ENCODE results near the gene CCT2.

The CCT2 gene

GRCh38 chr12:69585189-69586062 is at the start of gene CCT2:
Gene CCT2 (plus strand): TSS chr12:69585459. CDS start chr12:69585522, 63 bp downstream.
- peak; percentile 99 for DNase-seq (ENCODE audit: low spot score)

DNA sequence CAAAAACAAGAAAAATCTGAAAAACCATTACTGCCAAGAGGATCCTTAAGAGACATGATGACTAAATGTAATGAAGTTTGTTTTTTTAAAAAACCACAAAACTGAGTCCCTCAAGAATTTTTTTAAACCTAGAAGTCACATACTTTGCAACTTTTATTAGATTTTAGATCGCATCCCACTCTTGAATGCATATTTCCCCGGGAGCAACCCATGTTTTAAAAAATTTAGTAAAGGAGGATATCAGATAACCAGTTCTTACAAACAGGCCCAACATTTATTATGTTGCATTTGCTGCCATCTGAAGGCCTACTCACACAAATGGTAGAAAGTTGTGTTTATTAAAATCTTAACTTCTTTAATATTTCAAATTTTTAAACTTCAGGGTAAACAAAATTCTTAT is 44.3 kb upstream of the CCT2 start:
- peak; percentile 34 for DNase-seq (ENCODE audit: low spot score)

GRCh38 chr12:69544087-69544486 is 41.2 kb upstream of the CCT2 start:
- DNase-seq (ENCODE audit: low spot score): no peak

GRCh38 chr12:69545081-69545480 is 40.2 kb upstream of the CCT2 start:
- DNase-seq (ENCODE audit: low spot score): no peak

GRCh38 chr12:69546693-69547438 is 38.4 kb upstream of the CCT2 start:
- DNase-seq (ENCODE audit: low spot score): no peak

DNA sequence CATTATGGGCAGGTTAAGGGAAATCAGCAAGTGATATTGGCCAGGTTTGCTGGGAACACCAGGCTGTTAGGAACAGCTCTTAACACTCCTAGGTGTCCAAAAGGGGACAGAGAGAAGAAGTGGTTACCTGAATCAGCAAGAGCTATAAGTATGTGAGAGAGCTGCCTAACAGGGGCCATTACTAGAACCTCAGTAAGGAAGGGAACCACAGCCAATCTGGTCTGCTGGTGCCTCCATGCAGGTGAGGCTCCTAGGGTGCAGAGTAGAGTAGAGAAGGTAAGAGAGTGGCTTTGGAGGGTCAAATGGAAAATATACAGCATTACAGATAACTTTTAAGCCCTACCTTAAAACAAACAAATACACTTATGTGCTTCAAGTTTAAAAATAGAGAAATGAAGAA is 36.6 kb upstream of the CCT2 start:
- no peak for DNase-seq (ENCODE audit: low spot score)

DNA sequence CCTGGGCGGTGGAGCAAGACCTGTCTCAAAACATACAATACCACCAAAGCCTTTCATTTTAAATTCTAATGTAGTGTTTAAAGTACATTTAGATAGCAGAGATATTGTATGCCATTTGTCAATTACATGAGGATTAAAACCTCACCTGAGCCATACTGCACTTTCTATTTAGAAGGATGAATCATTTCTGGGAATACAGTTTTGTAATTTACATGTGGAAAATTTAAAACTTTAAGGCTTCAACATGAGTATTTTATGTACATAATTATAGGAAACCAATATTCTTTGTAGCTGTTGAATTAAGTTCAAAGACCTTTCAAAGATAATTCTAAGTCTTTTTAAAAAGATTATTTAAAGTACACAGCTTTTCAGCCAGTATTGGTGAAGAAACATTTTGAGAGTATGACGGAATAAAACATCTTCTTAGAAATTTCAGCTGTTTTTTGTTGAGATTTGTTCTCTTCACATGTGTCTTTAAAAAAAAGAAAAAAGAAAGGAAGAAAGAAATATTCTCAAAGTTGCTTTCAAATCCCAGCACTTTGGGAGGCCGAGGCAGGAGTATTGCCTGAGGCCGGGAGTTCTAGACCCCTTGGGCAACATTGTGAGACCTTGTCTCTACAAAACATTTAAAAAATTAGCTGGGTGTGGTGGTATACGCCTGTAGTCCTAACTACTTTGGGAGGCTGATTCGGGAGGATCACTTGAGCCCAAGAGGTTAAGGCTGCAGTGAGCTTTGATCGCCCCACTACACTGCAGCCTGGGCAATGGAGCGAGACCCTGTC is 34.5 kb upstream of the CCT2 start:
- DNase-seq (ENCODE audit: low spot score): no peak

DNA sequence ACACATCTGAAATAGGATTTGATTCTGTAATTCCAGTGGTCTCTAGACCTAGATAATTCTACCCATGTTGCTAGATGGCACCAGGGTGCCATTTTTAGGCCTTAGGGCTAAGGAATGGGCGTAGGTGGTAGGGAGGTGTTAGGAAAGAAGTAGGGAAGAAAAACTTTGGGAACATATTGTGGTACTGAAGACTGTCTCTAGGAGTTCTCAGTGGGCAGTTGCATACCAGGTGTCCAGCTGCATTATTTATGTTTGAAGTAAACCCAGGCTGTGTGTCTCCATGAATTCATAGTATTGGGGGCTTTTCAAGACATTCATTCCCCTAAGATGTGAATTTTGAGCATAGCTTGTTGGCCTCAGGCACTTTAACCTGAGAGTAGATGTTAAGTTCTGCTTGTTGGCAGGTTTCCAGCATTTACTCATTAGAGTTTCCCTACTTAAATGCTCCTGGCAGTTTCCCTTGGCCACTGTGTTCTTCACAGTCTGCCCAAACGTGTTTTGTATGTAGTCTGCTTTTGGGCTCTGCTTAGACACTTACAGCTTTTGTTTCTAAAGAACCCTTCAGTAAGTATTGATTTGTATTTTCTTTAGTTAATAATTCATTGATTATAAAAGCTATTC is 31.5 kb upstream of the CCT2 start:
- DNase-seq (ENCODE audit: low spot score): peak; percentile 13

- peak; percentile 86 for DNase-seq (ENCODE audit: low spot score)
Measured at GRCh38 chr12:69555461-69555860, 29.8 kb upstream of the CCT2 start.

DNA sequence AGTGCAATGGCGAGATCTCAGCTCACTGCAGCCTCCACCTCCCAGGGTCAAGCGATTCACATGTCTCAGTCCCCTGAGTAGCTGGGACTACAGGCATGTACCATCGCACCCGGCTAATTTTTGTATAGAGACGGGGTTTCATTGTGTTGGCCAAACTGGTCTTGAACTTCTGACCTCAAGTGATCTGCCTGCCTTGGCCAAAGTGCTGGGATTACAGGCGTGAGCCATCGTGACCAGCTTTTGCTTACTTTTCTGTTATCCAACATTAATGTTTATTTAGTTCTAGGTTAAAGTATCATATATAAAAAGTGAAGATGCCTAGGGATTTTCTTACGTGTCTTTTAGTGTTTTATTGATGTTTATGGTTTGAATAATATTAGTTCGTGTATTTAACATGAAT is 28.9 kb upstream of the CCT2 start:
- no peak for DNase-seq (ENCODE audit: low spot score)

DNA sequence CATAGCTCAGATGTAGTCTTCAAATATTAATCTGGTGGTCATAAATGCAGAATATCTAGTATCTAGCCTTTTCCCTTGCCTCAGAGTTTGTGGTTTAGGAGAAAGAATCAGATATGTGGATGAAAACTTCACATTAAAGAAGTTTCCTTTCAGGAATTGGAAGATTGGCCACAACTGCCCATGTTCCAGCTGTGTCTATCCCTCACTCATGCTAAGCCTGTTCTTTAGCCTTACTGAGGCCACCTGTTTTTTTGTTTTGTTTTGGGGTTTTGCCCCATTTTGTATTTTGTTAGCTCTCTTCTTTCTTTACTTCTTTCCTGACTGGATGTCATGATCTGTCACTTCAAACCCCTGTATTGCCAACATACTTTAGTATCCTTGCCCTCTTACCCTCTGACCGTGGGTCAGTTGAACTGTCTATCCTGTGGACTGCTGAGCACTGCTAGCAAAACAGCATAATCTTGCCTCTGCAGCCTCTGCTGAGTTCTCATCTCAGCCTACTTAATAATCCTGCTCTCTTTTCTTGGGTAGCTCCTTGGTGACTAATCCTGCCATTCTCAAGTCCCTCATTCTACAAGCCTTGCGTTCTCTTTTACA is 22.0 kb upstream of the CCT2 start:
- no peak for DNase-seq (ENCODE audit: low spot score)

- DNase-seq (ENCODE audit: low spot score): no peak
Measured at GRCh38 chr12:69566603-69567002, 18.7 kb upstream of the CCT2 start.

GRCh38 chr12:69569236-69569635 is 16.0 kb upstream of the CCT2 start:
- DNase-seq (ENCODE audit: low spot score): peak; percentile 19

DNA sequence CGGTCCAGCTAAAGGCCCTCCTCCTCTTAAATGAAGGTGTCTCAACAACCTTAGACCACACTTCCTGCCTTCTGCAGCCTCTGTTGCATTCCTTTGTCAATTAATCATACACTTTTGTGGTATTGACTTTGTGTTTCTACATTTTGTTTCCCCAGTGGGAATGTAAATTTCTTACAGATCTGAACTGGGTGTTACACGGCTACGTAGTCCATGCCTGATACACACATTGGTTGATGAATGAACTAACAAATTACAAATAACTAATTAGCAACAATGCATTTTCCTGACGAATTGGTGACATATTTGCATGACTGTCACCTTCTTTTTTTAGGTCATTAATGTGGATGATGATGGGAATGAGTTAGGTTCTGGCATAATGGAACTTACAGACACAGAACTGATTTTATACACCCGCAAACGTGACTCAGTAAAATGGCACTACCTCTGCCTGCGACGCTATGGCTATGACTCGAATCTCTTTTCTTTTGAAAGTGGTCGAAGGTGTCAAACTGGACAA is 15.2 kb upstream of the CCT2 start:
- DNase-seq (ENCODE audit: low spot score): peak; percentile 33

- peak; percentile 56 for DNase-seq (ENCODE audit: low spot score)
Measured at GRCh38 chr12:69570545-69571399, 14.5 kb upstream of the CCT2 start.

GRCh38 chr12:69575346-69575745 is 9.9 kb upstream of the CCT2 start:
- DNase-seq (ENCODE audit: low spot score): peak; percentile 9

GRCh38 chr12:69578283-69578682 is 7.0 kb upstream of the CCT2 start:
- no peak for DNase-seq (ENCODE audit: low spot score)

- DNase-seq (ENCODE audit: low spot score): no peak
Measured at GRCh38 chr12:69579029-69579428, 6.2 kb upstream of the CCT2 start.

GRCh38 chr12:69580074-69580473 is 5.2 kb upstream of the CCT2 start:
- no peak for DNase-seq (ENCODE audit: low spot score)

DNA sequence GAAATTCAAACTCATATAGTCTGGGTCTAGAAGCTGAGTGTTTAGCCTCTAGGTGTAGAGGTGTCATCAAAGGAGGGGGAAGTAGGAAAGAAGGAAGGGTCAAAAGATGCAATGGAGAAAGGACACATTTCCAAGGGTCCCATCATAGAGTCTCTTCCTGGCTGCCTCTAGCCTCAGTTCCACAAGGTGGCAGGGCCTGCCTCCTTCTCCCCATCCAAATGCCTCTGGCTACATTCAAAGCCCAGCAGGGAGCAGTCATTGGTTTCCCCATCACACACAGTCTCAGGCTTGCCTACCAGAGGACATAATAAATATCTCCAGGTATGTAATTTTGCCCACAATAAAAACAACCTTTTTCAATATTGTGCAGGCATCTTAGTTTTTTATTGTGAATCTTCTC is 2.1 kb upstream of the CCT2 start:
- peak; percentile 11 for DNase-seq (ENCODE audit: low spot score)
